ENCODE measurements around the gene TCAF1. TPM values are rescaled to one million over a fixed set of nuclear protein-coding genes. Genes with fewer than 3 reads are reported as not detected.

The TCAF1 gene
- total RNA-seq, 1 experiment from 2014 or later: 58.4 TPM

GRCh38 chr7:143889068-143889467 lies 12.9 kb downstream of the TCAF1 start:
- H3K27ac ChIP-seq (ENCODE audit: low read depth, low read length): no peak overlapping the region
- H3K36me3 ChIP-seq (ENCODE audit: control insufficient read depth in 1 of 2, insufficient read depth in 2 of 2, low read length in 2 of 2): no peaks in the 10 kb centered on the region
- H3K4me3 ChIP-seq (replicated peaks in 1 of 2; ENCODE audit: low read depth in 1 of 2, low read length in 2 of 2): no peak overlapping the region
- ATAC-seq (no peak), DNase-seq (ENCODE audit: low read depth, low spot score) (no peak)
- ChIA-PET CTCF (no interaction called here), POLR2A (no interaction called here), RAD21 (ENCODE audit: low non-redundant PET in 1 of 2, low total read pairs in 2 of 2, uncharacterized antibody in 2 of 2, unreplicated experiment in 2 of 2) (no interaction called here)
- H3K9me2 ChIP-seq (ENCODE audit: insufficient read depth): no peaks in the 10 kb centered on the region; the same call in 1 of the 2 replicates
- no peaks in the 10 kb centered on the region; a peak in 1 of 4 replicates for H3K9me3 ChIP-seq (ENCODE audit: control insufficient read depth in 1 of 2, insufficient read depth in 1 of 2, low read depth in 1 of 2, low read length in 2 of 2)
- intact Hi-C loops (cut with micrococcal nuclease): no loop called here
- H3K9ac ChIP-seq (ENCODE audit: low read length): no peak overlapping the region
- no TSS peak for BruUV-seq (replicated peaks)
- no peak overlapping the region for H3K4me2 ChIP-seq (ENCODE audit: low read length)
- H2AFZ ChIP-seq (ENCODE audit: low read depth, low read length, poor library complexity, severe bottlenecking): no peak overlapping the region
- TF ChIP-seq ELF1 (IDR thresholded peaks at IDR 0.05; ENCODE audit: borderline replicate concordance, low read depth) (no peak), REST (IDR thresholded peaks at IDR 0.05; ENCODE audit: low read depth) (no peak), TCF7L2 (IDR thresholded peaks at IDR 0.05; ENCODE audit: borderline replicate concordance, extremely low read depth, insufficient read depth, insufficient read length) (no peak), SIN3A (IDR thresholded peaks at IDR 0.05; ENCODE audit: low read depth) (no peak), CEBPB (IDR thresholded peaks at IDR 0.05; ENCODE audit: low read depth) (no peak), ATF3 (IDR thresholded peaks at IDR 0.05) (no peak), JUND (IDR thresholded peaks at IDR 0.05) (no peak), POLR2AphosphoS5 (IDR thresholded peaks at IDR 0.05; ENCODE audit: low read depth, low read length) (no peak), ZNF274 (IDR thresholded peaks at IDR 0.05; ENCODE audit: low read depth, low read length) (no peak), EZH2 (IDR thresholded peaks at IDR 0.05) (no peak), SRF (IDR thresholded peaks at IDR 0.05; ENCODE audit: low read depth) (no peak), CBX3 (IDR thresholded peaks at IDR 0.05; ENCODE audit: low read depth) (no peak), CTCF (IDR thresholded peaks at IDR 0.05 in 2 of 3, conservative IDR thresholded peaks at IDR 0.05 in 1 of 3; ENCODE audit: borderline replicate concordance in 1 of 3, insufficient read depth in 1 of 3, low read depth in 2 of 3, low read length in 2 of 3) (no peak), ZBTB33 (IDR thresholded peaks at IDR 0.05; ENCODE audit: extremely low read depth, insufficient replicate concordance, low read length) (no peak), MAX (IDR thresholded peaks at IDR 0.05) (no peak), POLR2A (IDR thresholded peaks at IDR 0.05; ENCODE audit: borderline replicate concordance, extremely low read depth, insufficient read depth, insufficient read length) (no peak), SP1 (IDR thresholded peaks at IDR 0.05; ENCODE audit: low read depth) (no peak), EZH2phosphoT487 (IDR thresholded peaks at IDR 0.05; ENCODE audit: borderline replicate concordance) (no peak), YY1 (IDR thresholded peaks at IDR 0.05; ENCODE audit: extremely low read depth, insufficient replicate concordance, low read depth, low read length) (no peak)
- H3K79me2 ChIP-seq (ENCODE audit: insufficient read depth, low read length): peaks cover 66% of the 10 kb centered on the region
- H4K20me1 ChIP-seq (ENCODE audit: insufficient read depth): no peaks in the 10 kb centered on the region
- no peaks in the 10 kb centered on the region for H3K4me1 ChIP-seq (ENCODE audit: control insufficient read depth in 1 of 2, insufficient read depth in 2 of 2, low read length in 2 of 2)
- no peaks in the 10 kb centered on the region for H3K27me3 ChIP-seq (ENCODE audit: insufficient read depth, low read length)
